ENCODE results near the gene SCP2.
"Not testable (repeated sequence)": the region's sequence is repeated elsewhere in the genome, so short reads cannot be mapped to it uniquely, and the experiment has no call there.

Gene SCP2

DNA sequence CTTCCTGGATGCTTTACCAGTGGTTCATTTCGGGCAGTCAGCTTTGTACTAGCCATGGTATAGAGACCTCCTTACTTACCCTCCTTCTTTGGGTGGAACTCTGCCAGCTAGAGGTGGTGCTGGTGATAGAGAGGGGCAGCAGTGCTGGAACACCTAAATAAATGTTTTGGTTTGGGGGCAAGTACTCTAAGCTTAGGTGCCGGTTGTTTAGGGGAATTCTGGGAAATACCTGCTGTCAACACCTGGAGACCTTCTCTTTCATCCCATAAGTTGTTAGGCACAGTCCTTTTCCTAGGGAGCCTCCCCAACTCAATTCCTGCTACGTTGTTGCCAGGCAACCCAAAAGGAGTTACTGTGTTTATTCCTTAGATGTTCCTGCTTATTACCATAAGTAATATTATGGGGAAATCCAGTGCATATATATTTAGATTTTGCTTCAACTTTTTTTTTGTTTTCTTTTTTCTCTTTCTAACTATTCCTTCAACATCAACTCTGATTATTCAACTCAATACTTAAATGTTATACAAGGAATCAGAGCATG, 16.9 kb downstream of the SCP2 start:
- TF ChIP-seq, protein P1, sequence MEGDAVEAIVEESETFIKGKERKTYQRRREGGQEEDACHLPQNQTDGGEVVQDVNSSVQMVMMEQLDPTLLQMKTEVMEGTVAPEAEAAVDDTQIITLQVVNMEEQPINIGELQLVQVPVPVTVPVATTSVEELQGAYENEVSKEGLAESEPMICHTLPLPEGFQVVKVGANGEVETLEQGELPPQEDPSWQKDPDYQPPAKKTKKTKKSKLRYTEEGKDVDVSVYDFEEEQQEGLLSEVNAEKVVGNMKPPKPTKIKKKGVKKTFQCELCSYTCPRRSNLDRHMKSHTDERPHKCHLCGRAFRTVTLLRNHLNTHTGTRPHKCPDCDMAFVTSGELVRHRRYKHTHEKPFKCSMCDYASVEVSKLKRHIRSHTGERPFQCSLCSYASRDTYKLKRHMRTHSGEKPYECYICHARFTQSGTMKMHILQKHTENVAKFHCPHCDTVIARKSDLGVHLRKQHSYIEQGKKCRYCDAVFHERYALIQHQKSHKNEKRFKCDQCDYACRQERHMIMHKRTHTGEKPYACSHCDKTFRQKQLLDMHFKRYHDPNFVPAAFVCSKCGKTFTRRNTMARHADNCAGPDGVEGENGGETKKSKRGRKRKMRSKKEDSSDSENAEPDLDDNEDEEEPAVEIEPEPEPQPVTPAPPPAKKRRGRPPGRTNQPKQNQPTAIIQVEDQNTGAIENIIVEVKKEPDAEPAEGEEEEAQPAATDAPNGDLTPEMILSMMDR (IDR thresholded peaks at IDR 0.05; ENCODE audit: control insufficient read depth, extremely low read depth, insufficient read depth): no peak
- DNase-seq (ENCODE audit: low read depth): no peak
- H3K4me3 ChIP-seq (ENCODE audit: low read depth, low read length): no peak overlapping the region

DNA sequence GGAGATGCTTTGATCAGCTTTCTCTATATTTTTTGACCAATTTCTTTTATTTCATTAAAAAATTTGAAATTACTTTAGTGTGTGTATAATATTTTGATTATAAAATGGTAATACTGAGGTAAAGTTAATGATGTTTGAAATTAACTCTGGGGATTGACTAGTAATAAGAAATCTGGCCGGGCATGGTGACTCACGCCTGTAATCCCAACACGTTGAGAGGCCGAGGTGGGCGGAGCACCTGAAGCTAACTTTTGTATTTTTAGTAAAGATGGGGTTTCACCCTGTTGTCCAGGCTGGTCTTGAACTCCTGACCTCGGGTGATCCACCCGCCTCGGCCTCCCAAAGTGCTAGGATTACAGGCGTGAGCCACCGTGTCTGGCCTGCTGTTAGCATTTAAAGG, 17.5 kb downstream of the SCP2 start:
- no peak for DNase-seq (ENCODE audit: low read depth)
- TF ChIP-seq, protein P1 (IDR thresholded peaks at IDR 0.05; ENCODE audit: control insufficient read depth, extremely low read depth, insufficient read depth): no peak

DNA sequence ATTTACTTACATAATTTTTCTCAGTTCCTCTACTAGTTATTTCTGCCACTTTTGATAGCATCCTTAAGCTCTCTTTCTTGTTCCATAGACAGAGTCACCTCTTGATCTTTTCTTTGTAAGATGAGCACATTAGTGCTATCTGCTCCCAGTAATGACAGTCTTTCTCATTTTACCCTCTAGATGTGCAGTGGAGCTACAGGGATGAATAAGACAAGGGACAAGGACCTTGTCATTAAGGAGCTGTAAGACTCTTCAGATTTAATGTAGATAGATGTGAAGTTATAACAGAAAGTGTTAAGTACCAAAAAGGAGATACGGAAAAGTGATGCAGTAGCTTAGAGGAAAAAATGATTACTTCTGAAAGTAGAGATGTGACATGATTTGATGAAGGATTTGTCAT, 20.4 kb downstream of the SCP2 start:
- H3K4me3 ChIP-seq (ENCODE audit: low read depth, low read length): no peak overlapping the region
- TF ChIP-seq, protein P1 (IDR thresholded peaks at IDR 0.05; ENCODE audit: control insufficient read depth, extremely low read depth, insufficient read depth): no peak
- DNase-seq (ENCODE audit: low read depth): no peak

More for the DNA sequence above, 17.5 kb downstream of the SCP2 start:
- H3K4me3 ChIP-seq (ENCODE audit: low read depth, low read length): no peak overlapping the region

DNA sequence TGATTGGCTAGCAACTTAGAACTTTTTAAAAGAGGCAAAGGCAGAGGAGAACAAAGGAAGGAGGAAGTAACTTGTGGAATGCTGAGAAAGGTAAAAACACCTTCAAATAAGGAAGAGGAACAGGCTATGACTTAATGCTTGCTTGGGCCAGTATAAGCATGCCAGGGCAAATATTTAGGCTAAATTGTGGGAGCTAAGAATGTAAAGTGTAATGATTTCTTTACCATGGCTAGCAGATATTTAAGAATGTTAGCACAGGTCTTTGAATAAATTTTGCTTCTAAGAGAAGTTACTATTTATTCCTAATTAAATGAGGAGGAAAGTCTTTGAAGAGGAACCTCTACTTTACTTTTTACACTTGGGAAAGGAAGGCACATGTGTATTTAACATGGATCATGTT, 22.5 kb downstream of the SCP2 start:
- not testable (repeated sequence) for DNase-seq (ENCODE audit: low read depth); H3K4me3 ChIP-seq (ENCODE audit: low read depth, low read length)

DNA sequence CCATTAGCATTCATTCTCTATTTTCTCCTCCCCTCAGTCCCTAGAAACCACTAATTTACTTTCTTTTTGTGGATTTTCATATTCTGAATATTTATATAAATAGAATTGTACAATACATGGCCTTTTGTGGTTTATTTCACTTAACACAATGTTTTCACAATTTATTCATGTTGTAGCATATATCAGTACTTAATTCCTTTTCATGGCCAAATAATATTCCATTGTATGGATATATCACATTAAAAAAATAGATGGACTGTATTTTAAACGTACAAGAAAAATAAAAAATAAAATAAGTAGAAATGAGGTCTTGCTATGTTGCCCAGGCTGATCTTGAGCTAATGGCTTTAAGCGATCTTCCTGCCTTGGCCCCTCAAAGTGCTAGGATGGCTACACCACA, 25.0 kb downstream of the SCP2 start:
- TF ChIP-seq, protein P1 (IDR thresholded peaks at IDR 0.05; ENCODE audit: control insufficient read depth, extremely low read depth, insufficient read depth): no peak
- H3K4me3 ChIP-seq (ENCODE audit: low read depth, low read length): no peak overlapping the region
- no peak for DNase-seq (ENCODE audit: low read depth)

DNA sequence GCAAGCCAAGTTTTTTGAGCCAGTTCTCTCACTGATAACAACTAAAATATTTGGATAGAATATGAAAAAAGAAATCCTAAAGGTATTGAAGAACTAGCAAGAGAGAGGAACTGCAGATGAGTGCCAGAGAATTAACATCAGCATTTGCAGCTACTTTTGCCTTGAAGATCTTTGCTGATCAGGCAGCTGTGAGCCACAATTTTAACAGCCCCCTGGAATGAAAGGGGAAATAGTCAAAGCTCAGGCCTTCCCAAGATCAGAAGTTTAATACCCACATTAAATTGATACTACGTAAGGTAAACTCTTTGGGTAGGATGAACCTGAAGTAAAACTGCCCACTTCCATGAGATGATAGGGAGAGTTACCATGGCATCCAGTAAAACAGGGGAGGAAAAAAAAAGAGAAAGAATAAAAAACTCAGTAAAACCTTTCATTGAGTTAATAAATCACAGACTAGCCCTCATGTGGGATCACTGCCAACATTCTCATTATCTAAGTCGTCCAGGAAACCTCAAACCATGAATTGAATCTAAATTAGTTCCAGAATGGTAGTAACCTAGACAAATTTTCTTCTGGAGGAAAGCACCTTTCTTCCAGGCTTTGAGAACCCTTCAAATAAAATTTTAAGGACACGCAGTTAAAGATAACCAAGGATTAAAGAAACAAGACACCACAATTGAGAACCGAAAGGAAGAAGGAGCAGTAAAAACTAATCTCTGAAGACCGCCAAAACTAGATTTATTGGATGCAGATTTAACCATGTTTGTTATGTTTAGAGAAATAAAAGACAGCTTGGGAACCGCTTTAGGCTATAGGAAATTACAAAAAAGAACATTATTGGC, 28.3 kb downstream of the SCP2 start:
- no peak for DNase-seq (ENCODE audit: low read depth)

DNA sequence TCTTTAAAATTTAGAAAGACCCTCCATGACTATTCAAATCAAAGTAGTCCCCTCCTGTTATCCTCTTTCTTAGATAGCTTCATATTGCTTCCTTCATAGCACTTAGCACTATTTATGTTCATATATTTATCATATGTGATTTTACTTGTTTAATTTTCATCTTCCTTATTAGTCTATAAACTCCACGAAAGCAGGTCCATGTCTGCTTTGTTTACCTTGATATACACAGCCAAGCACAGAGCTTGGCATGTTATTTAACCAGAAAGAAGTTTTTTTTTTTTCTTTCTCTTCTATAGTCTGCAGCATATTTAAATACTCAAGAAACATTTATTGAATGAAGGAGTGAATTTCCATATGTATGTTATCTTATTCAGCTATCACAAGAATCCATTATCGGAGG, 36.0 kb downstream of the SCP2 start:
- H3K4me3 ChIP-seq (ENCODE audit: low read depth, low read length): no peak overlapping the region

More for the DNA sequence above, 28.3 kb downstream of the SCP2 start:
- TF ChIP-seq, protein P1 (IDR thresholded peaks at IDR 0.05; ENCODE audit: control insufficient read depth, extremely low read depth, insufficient read depth): no peak
- no peak overlapping the region for H3K4me3 ChIP-seq (ENCODE audit: low read depth, low read length)

More for the DNA sequence above, 36.0 kb downstream of the SCP2 start:
- TF ChIP-seq, protein P1 (IDR thresholded peaks at IDR 0.05; ENCODE audit: control insufficient read depth, extremely low read depth, insufficient read depth): no peak
- DNase-seq (ENCODE audit: low read depth): peak; percentile 68

All from LNCaP clone FGC (cell line).